ENCODE results near the gene MYBBP1A. TPM values are rescaled to one million over a fixed set of nuclear protein-coding genes. Genes with fewer than 3 reads are reported as not detected.
"Not testable (repeated sequence)": the region's sequence is repeated elsewhere in the genome, so short reads cannot be mapped to it uniquely, and the experiment has no call there.

Gene MYBBP1A, protein sequence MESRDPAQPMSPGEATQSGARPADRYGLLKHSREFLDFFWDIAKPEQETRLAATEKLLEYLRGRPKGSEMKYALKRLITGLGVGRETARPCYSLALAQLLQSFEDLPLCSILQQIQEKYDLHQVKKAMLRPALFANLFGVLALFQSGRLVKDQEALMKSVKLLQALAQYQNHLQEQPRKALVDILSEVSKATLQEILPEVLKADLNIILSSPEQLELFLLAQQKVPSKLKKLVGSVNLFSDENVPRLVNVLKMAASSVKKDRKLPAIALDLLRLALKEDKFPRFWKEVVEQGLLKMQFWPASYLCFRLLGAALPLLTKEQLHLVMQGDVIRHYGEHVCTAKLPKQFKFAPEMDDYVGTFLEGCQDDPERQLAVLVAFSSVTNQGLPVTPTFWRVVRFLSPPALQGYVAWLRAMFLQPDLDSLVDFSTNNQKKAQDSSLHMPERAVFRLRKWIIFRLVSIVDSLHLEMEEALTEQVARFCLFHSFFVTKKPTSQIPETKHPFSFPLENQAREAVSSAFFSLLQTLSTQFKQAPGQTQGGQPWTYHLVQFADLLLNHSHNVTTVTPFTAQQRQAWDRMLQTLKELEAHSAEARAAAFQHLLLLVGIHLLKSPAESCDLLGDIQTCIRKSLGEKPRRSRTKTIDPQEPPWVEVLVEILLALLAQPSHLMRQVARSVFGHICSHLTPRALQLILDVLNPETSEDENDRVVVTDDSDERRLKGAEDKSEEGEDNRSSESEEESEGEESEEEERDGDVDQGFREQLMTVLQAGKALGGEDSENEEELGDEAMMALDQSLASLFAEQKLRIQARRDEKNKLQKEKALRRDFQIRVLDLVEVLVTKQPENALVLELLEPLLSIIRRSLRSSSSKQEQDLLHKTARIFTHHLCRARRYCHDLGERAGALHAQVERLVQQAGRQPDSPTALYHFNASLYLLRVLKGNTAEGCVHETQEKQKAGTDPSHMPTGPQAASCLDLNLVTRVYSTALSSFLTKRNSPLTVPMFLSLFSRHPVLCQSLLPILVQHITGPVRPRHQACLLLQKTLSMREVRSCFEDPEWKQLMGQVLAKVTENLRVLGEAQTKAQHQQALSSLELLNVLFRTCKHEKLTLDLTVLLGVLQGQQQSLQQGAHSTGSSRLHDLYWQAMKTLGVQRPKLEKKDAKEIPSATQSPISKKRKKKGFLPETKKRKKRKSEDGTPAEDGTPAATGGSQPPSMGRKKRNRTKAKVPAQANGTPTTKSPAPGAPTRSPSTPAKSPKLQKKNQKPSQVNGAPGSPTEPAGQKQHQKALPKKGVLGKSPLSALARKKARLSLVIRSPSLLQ (N-terminal part only)
- total RNA-seq (10 to 100 TPM; 35.2 to 36.6 TPM), polyA plus RNA-seq (10 to 100 TPM in 1 of 2 donors, 1 to 10 TPM in 1; 8.0 to 37.6 TPM)
- long read RNA-seq, donor 1, full-length matches to known transcripts: 5 of 36 reads
- long read RNA-seq, donor 1, partial matches to known transcripts: 17 of 36 reads
- long read RNA-seq, donor 1, other reads (novel, unspliced or antisense): 14 of 36 reads
- long read RNA-seq, donor 2, full-length matches to known transcripts: 5 of 21 reads
- long read RNA-seq, donor 2, partial matches to known transcripts: 9 of 21 reads
- long read RNA-seq, donor 2, other reads (novel, unspliced or antisense): 7 of 21 reads

DNA sequence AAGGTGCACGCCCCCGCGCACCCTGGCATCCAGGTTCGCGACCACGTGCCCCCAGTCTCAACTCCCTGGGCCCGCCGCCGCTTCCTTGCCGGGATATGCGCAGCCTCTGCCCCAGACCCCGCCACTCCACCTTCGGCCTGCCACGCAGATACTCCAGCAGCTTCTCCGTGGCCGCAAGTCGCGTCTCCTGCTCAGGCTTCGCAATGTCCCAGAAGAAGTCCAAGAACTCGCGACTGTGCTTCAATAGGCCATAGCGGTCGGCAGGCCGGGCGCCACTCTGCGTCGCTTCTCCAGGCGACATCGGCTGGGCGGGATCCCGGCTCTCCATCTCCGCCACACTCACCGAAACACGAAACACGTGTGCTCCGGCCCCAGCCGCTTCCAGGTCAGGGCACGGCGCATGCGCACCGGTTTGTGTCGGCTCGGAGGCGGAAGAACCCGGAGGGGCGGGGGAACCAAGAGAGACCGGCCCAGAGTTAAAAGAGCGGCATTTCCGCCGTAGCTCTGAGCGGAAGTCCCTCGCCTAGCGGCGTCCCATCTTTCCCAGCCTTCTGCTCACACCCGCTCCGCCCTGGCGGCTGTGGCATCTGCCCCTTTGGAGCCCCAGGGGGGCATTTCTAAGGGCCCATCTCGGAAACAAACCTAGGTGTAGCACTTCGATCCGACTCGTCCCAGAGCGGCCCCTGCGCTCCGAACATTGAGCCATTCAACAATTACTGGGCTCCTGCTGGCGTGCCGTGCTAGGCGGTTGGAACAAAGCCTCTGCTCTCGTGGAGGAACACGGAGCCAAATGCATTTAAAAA lies at the start of gene MYBBP1A:
Gene MYBBP1A, minus strand, starts transcription at position 388 of the 803 bp plus-strand sequence. Its CDS starts 60 bp downstream, at position 328.
- H3K9me3 ChIP-seq (ENCODE audit: control insufficient read depth, low read length): no peaks in the 10 kb centered on the region
- intact Hi-C loops (cut with DNase I): loop anchor here in 1 of 2 donors (5.0 kb wide), 1 partner anchor 58 kb away; the partner anchor contains the start of gene SPNS2
- no peaks in the 10 kb centered on the region for H3K27me3 ChIP-seq (ENCODE audit: control insufficient read depth in 1 of 2, insufficient read depth in 2 of 2, low read length in 1 of 2)
- WGBS, 2 donors: 0 to 1% methylated on average over 67 to 69 of the region's 69 CpGs
- ATAC-seq (ENCODE audit: low FRiP score) (peak; percentile 93), DNase-seq (peak; percentile 99 to 100)
- peaks cover 0 to 7% of the 10 kb centered on the region in 2 donors for H3K36me3 ChIP-seq (ENCODE audit: control insufficient read depth in 1 of 2, insufficient read depth in 2 of 2, low read length in 1 of 2)
- peak within 1 kb of the TSS in 1 of 2 donors; percentile 52 for H3K27ac ChIP-seq (ENCODE audit: low read depth in 1 of 2, low read length in 2 of 2)
- no peaks in the 10 kb centered on the region for H3K4me1 ChIP-seq (ENCODE audit: control insufficient read depth in 1 of 2, insufficient read depth in 2 of 2, low read length in 2 of 2)
- H3K4me3 ChIP-seq (ENCODE audit: low read length in 2 of 2): peak within 1 kb of the TSS; percentile 48 to 51

DNA sequence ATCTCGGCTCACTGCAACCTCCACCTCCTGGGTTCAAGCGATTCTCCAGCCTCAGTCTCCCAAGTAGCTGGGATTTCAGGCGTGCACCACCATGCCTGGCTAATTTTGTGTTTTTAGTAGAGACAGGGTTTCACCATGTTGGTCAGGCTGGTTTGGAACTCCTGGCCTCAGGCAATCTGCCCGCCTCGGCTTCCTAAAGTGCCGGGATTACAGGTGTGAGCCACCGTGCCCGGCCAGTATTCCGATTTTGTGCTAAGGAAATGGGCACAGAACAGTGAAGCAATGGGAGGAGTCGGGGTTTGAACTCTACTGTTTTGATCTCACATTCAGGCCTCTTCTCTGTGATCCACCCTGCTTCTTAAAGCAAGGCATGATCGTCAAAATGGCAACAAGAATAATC lies 49.6 kb upstream of the MYBBP1A start:
- H3K27me3 ChIP-seq (ENCODE audit: control insufficient read depth in 1 of 2, insufficient read depth in 2 of 2, low read length in 1 of 2); ATAC-seq (ENCODE audit: low FRiP score): not testable (repeated sequence)
- 94 to 97% methylated on average over 11 of the region's 11 CpGs for WGBS, 2 donors

DNA sequence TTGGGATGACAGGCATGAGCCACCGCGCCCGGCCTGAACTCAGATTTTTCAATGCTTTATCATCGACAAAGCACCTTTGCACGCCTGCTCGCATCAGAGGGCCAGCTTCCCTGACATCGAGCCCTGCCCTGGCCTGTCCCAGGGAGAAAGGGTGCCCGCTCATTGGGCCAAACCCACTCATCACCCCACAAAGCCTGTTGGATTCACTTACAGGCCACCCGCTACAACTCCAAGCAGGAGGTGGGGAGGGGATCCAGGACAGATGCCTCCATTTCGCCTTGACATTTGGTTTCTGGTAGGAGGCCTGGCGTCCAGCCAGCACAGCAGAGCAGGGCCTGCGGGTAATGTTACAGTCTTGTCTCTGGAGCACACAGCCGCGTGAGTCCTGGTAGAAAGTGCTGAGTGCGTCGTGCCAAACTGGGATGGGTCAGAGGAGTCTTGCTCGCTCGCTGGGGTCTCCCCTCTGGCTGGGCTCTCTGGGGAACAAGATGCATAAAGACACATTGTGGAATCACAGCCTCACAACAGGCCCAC lies 49.0 kb upstream of the MYBBP1A start:
- 74 to 75% methylated on average over 18 of the region's 18 CpGs for WGBS, 2 donors
- Histone ChIP-seq H3K27ac (ENCODE audit: low read depth in 1 of 2, low read length in 2 of 2) (no peak overlapping the region), H3K27me3 (ENCODE audit: control insufficient read depth in 1 of 2, insufficient read depth in 2 of 2, low read length in 1 of 2) (no peaks in the 10 kb centered on the region), H3K36me3 (ENCODE audit: control insufficient read depth in 1 of 2, insufficient read depth in 2 of 2, low read length in 1 of 2) (no peaks in the 10 kb centered on the region), H3K9me3 (ENCODE audit: control insufficient read depth, low read length) (no peaks in the 10 kb centered on the region), H3K4me3 (ENCODE audit: low read length in 2 of 2) (no peak overlapping the region), H3K4me1 (ENCODE audit: control insufficient read depth in 1 of 2, insufficient read depth in 2 of 2, low read length in 2 of 2) (no peaks in the 10 kb centered on the region)
- DNase-seq: peak in 1 of 2 donors; percentile 53
- intact Hi-C loops (cut with DNase I): no loop called here
- ATAC-seq (ENCODE audit: low FRiP score): no peak

More for the DNA sequence above, 49.6 kb upstream of the MYBBP1A start:
- H3K36me3 ChIP-seq (ENCODE audit: control insufficient read depth in 1 of 2, insufficient read depth in 2 of 2, low read length in 1 of 2); H3K4me3 ChIP-seq (ENCODE audit: low read length in 2 of 2); H3K4me1 ChIP-seq (ENCODE audit: control insufficient read depth in 1 of 2, insufficient read depth in 2 of 2, low read length in 2 of 2); H3K9me3 ChIP-seq (ENCODE audit: control insufficient read depth, low read length); H3K27ac ChIP-seq (ENCODE audit: low read depth in 1 of 2, low read length in 2 of 2); intact Hi-C loops (cut with DNase I): not testable (repeated sequence)
- peak in 1 of 2 donors; percentile 18 for DNase-seq

DNA sequence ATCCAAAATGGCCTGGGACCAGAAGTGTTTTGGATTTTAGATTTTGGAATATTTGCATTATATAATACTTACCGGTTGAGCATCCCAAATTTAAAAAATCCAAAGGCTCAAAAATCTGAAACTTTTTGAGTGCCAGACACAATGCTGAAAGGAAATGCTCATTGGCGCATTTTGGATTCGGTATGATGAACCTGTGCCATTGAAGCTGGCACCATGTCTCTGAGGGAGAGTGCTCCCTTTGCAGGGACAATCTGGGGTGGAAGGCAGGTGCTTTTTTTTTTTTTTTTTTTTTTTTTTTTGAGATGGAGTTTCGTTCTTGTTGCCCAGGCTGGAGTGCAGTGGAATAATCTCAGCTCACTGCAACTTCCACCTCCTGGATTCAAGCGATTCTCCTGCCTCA lies 46.9 kb upstream of the MYBBP1A start:
- Histone ChIP-seq H3K9me3 (ENCODE audit: control insufficient read depth, low read length) (no peaks in the 10 kb centered on the region), H3K4me1 (ENCODE audit: control insufficient read depth in 1 of 2, insufficient read depth in 2 of 2, low read length in 2 of 2) (no peaks in the 10 kb centered on the region), H3K27ac (ENCODE audit: low read depth in 1 of 2, low read length in 2 of 2) (no peak overlapping the region), H3K36me3 (ENCODE audit: control insufficient read depth in 1 of 2, insufficient read depth in 2 of 2, low read length in 1 of 2) (no peaks in the 10 kb centered on the region), H3K27me3 (ENCODE audit: control insufficient read depth in 1 of 2, insufficient read depth in 2 of 2, low read length in 1 of 2) (no peaks in the 10 kb centered on the region), H3K4me3 (ENCODE audit: low read length in 2 of 2) (no peak overlapping the region)
- no peak for DNase-seq
- intact Hi-C loops (cut with DNase I): no loop called here
- 79 to 82% methylated on average over 5 of the region's 5 CpGs for WGBS, 2 donors
- no peak for ATAC-seq (ENCODE audit: low FRiP score)

DNA sequence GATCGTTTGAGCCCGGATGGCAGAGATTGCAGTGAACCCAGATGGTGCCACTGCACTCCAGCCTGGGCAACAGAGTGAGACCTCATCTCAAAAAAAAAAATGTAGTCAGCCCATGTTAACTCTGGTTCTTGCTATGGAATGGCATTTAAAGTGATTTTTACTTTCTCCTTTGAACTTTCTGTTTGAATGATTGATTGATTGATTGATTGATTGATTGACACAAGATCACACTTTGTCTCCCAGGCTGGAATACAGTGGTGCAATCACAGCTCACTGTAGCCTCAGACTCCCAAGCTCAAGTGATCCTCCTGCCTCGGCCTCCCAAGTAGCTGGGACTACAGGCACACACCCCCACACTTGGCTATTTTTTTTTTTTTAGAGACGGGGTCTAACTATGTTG lies 46.1 kb upstream of the MYBBP1A start:
- WGBS, 2 donors: 95 to 97% methylated on average over 4 of the region's 4 CpGs
- no peak for ATAC-seq (ENCODE audit: low FRiP score)
- no peak overlapping the region for H3K4me3 ChIP-seq (ENCODE audit: low read length in 2 of 2)
- H3K4me1 ChIP-seq (ENCODE audit: control insufficient read depth in 1 of 2, insufficient read depth in 2 of 2, low read length in 2 of 2): no peaks in the 10 kb centered on the region
- no peaks in the 10 kb centered on the region for H3K36me3 ChIP-seq (ENCODE audit: control insufficient read depth in 1 of 2, insufficient read depth in 2 of 2, low read length in 1 of 2)
- no peaks in the 10 kb centered on the region for H3K9me3 ChIP-seq (ENCODE audit: control insufficient read depth, low read length)
- intact Hi-C loops (cut with DNase I): no loop called here
- no peaks in the 10 kb centered on the region for H3K27me3 ChIP-seq (ENCODE audit: control insufficient read depth in 1 of 2, insufficient read depth in 2 of 2, low read length in 1 of 2)
- no peak for DNase-seq
- H3K27ac ChIP-seq (ENCODE audit: low read depth in 1 of 2, low read length in 2 of 2): no peak overlapping the region

DNA sequence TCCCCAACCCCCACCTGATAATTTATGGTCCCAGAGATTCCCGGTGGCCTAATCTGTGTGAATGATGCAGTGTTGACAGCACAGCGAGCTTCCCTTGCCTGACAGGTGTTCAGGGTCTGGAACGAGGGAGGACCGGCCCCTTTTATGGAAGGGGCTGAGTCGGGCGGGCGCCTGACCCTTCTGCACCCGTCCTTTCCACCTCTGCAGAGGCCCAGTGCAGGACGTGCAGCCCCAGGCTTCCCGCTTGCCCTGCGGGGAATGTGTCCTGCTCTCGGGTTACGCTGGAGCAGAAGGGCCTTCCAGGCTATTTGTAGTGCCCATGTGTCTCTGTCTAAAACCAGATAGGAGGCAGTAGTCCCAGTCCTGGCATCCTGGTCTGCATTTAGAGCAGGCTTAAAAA lies 45.4 kb upstream of the MYBBP1A start:
- Histone ChIP-seq H3K4me1 (ENCODE audit: control insufficient read depth in 1 of 2, insufficient read depth in 2 of 2, low read length in 2 of 2) (no peaks in the 10 kb centered on the region), H3K9me3 (ENCODE audit: control insufficient read depth, low read length) (no peaks in the 10 kb centered on the region), H3K4me3 (ENCODE audit: low read length in 2 of 2) (no peak overlapping the region), H3K27me3 (ENCODE audit: control insufficient read depth in 1 of 2, insufficient read depth in 2 of 2, low read length in 1 of 2) (no peaks in the 10 kb centered on the region), H3K36me3 (ENCODE audit: control insufficient read depth in 1 of 2, insufficient read depth in 2 of 2, low read length in 1 of 2) (no peaks in the 10 kb centered on the region), H3K27ac (ENCODE audit: low read depth in 1 of 2, low read length in 2 of 2) (no peak overlapping the region)
- intact Hi-C loops (cut with DNase I): no loop called here
- 72 to 74% methylated on average over 13 of the region's 13 CpGs for WGBS, 2 donors
- ATAC-seq (ENCODE audit: low FRiP score): no peak
- DNase-seq: no peak

DNA sequence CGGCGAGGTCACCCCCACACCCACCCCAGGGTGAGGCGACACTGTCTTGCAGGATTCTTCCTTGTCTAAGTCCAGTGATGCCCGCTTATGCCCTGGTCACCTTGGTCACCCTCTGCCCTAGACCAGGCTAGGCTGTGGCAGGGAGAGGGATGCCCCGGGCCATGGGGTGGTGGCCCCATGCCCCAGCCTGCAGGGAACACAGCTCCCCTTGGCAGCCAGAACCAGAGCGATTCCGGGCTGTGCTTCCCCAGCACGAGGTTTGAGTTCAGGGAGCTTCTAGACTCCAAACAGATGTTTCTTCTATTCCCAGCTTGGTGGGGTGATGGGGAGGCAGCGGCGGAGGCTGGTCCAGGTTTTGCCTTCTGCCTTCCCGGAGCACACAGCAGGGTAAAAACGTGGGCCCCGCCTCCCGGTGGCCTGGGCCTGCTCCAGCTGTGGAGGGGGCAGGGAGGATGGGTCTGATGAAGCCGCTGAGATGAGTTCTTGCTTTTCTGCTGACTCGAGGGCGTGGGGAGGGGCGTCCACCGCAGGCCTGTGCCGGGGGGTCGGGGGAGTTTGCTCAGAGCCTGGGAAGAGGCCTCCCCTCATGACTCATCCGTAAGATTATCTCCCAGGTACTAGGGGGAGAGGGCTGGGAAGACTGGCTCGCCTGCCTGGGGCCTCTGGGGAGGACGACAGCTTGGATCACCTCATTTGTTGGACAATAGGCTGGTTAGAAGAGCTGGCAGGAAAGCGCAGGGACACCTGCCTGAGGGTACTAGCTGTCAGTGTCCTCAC lies 44.5 kb upstream of the MYBBP1A start:
- DNase-seq (peak in 1 of 2 donors; percentile 79), ATAC-seq (ENCODE audit: low FRiP score) (peak; percentile 53)
- 65 to 70% methylated on average over 24 to 25 of the region's 25 CpGs for WGBS, 2 donors
- Histone ChIP-seq H3K36me3 (ENCODE audit: control insufficient read depth in 1 of 2, insufficient read depth in 2 of 2, low read length in 1 of 2) (no peaks in the 10 kb centered on the region), H3K4me3 (ENCODE audit: low read length in 2 of 2) (no peak overlapping the region), H3K9me3 (ENCODE audit: control insufficient read depth, low read length) (no peaks in the 10 kb centered on the region), H3K27me3 (ENCODE audit: control insufficient read depth in 1 of 2, insufficient read depth in 2 of 2, low read length in 1 of 2) (no peaks in the 10 kb centered on the region), H3K4me1 (ENCODE audit: control insufficient read depth in 1 of 2, insufficient read depth in 2 of 2, low read length in 2 of 2) (no peaks in the 10 kb centered on the region), H3K27ac (ENCODE audit: low read depth in 1 of 2, low read length in 2 of 2) (no peak overlapping the region)
- intact Hi-C loops (cut with DNase I): no loop called here
